ENCODE data around the gene INPP4B.

The INPP4B gene

GRCh38 chr4:142449771-142450373 is 396.2 kb downstream of the INPP4B start:
- DNase-seq, result no peak

- DNase-seq, result no peak
Observed at GRCh38 chr4:142447009-142447408, 399.1 kb downstream of the INPP4B start.

GRCh38 chr4:142443469-142443868 is 402.6 kb downstream of the INPP4B start:
- no peak for DNase-seq

- DNase-seq, result no peak
Observed at GRCh38 chr4:142440093-142440492, 406.0 kb downstream of the INPP4B start.

- DNase-seq, result no peak
Observed at GRCh38 chr4:142435599-142436235, 410.4 kb downstream of the INPP4B start.

DNA sequence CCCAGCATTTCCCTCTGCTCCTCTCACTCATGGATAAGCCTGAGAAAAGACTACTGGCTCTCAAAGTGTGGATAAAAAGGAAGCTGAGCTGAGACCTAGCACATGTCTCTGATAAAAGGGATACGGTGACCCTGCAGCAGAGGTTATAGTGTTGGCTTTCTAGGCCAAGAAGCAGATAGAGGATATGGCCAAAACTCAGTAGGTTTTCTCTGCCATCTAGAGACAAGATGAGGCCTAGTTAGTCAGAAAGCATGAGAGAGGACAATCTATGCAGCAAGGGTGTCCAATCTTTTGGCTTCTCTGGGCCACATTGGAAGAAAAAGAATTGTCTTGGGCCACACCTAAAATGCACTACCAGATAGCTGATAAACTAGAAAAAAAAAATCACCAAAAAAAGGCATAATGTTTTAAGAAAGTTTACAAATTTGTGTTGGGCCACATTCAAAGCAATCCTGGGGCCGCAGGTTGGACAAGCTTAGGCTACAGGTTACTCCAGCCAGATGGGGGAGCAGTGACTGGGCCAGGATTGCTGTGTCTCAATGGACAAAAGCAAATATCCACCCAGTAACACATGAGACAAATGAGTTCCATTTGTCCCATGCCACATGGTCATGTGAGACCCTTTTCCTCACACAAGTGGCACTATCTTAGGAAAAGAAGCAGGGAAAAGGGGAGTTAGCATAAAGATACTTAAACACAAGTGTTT is 411.4 kb downstream of the INPP4B start:
- no peak for DNase-seq

DNA sequence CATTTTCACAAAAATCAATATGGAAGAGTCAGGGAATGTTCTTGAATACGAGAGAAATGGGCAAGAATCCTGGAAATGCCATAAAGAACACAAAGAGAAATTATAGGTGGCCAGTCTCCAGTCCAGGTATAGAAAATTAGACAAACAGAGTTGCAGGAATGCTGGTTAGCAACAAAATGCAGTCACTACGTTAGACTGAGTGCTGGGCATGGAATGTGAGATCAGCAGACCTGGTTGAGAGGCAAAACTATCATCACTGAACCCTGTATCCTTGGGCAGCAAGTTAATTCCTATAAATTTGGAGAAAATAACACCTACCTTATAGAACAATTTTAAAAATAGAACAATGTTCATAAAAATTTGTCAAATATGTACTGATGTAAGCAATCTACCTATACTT is 417.4 kb downstream of the INPP4B start:
- DNase-seq, result no peak

DNA sequence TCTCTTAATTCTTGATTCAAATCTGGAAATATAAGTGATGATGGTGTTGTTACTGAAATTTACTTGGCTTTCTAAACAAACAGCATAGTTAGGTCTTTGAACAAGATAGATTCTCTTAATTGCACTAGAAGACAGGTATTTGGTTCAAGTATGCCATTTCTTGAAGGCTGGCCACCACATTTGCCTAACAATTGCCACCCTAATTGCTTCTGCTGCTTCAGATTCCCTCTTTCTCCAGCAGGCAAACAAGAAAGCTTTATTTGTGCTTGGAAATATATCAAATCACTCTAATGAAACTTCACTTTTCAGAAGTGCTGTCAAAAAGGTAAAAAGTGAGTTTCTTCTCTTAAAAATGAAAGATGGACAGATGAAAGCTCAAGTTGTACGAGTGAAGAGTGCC is 418.6 kb downstream of the INPP4B start:
- DNase-seq, result no peak

DNA sequence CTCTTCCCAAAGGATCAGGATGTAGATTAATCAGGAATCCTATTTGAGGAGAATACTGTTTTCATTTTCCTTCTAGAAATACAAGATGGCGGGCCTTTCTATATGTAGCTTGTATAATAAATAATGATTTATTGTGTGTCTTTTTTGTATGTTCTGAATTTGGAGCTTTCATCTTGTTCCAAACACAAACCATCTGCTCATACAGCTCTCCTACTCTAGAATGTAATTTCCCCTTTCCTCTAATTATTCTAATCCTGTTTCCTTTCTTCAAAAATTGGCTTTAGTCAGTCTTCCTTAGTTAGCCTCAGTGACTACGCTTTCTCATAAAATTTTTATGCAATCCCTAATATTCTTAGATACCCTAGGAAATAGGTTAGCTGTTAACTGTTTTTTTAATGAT is 422.2 kb downstream of the INPP4B start:
- DNase-seq, result no peak

- DNase-seq, result no peak
Observed at GRCh38 chr4:142420311-142421095, 425.6 kb downstream of the INPP4B start.

DNA sequence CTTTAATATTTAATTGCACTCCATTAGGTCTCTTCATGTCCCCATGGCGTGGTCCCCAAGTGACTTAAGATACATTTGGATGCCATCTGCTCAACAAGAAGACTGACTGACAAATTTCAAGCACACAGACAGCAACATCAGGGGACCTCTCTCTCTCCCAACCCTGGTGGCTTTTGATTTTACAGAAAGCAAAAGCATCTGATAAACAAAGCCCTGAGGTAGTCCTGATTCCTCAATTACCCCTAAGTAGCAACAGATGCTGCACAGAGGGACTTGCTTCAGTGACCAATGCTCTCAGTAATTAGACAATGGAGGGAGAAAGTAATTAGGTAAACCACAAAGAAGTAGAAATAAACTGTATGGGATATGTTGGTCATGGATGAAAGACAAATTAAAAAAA is 426.4 kb downstream of the INPP4B start:
- no peak for DNase-seq

DNA sequence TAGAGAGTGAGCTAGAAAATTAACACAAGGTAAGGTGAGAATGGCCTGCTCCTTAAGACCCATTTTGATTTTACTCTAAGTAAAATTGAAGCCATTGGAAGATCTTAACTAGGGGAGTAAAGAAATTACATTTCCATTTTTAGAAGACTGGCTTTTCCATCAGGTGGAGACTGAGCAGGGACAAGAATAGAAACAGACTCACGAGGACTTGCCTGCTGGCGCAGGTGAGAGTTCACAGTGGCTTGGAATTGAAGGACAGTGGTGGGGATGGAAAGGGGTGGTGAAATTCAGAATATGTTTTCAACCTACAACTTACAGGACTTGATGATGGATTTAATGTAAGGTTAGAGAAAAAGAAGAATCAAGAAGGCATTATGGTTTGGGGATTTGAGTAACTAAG is 427.4 kb downstream of the INPP4B start:
- DNase-seq, result no peak

DNA sequence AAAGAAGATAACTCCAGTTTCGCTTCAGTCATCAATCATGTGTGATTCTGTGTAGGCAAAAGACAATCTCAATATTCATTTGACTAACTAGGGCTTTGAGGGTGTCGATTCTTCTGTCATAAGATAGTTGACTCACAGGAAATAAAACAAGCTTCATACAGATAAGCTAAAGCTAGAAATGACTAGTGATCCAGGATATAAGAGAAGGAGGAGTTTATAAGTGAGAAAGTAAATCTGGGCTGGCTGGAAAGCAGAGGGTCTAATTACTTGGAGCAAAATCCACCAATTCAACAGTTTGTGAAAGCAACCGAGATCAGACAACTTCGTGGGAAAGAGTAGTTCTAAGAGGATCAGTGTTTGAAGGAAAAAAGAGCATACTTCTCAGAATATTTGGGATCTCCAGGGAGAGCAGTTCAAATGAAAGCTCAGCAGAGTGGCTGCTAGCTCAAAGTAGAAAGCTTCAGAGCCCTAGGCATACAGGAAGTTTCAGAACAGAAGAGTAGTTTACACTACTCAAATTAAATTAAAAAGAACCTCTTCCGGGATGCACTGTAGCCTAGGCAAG is 429.3 kb downstream of the INPP4B start:
- no peak for DNase-seq

- no peak for DNase-seq
Observed at GRCh38 chr4:142416121-142416520, 430.0 kb downstream of the INPP4B start.

- DNase-seq, result no peak
Observed at GRCh38 chr4:142414366-142414990, 431.6 kb downstream of the INPP4B start.

DNA sequence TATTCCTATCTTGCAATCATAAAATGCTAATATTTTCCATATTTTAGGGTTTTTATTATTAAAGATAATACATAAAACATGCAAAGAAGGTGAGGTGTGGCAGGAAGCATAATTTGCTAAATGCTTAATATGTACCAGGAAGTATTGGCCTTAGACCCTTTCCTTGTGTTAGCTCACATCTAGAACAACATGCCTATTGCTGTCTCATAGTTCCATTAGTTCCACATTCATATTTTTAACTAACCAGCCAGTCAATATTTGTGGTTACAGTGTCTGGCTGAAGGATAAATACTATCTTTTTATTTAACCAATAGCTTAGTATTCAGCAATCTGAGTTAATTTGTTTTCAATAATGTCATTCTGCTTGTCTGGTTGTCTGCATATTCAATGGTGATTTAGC is 432.6 kb downstream of the INPP4B start:
- no peak for DNase-seq

DNA sequence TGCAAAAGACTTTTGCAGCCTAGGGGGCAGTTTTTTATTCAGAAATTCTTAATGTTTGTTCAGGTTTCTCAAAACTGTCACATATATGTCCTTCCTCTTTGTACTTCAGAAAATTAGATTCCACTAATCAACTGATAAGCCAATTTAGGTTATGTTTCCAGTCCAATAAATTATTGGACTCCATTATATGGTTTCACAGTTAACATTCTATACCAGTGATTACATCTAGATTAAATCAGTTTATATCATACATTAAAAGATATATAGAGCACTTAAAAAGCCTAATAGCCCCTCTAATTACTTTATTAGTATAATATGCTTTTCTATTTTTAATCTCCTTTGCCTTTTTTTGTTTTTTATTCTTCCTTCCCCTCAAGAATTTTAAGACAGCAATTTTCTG is 434.1 kb downstream of the INPP4B start:
- no peak for DNase-seq

- no peak for DNase-seq
Observed at GRCh38 chr4:142408003-142408441, 438.1 kb downstream of the INPP4B start.

DNA sequence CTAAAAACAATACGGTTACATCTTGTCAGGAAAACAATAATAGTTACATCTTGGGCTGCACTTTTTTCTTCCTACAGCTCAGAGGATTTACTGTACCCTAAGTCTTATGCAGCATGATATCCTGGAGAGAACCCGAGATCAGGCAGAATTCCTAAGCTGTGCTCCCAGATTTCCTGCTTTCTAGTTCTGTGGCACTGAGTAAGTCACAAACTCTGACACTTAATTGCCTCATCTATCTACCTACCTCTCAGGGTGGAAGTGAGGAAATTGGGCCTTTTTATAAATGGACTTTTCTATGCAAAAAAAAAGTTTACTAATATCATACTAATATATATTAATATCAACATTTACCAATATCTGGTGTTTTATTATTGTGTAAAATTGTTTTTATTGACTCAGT is 438.5 kb downstream of the INPP4B start:
- no peak for DNase-seq

GRCh38 chr4:142406917-142407501 is 439.1 kb downstream of the INPP4B start:
- no peak for DNase-seq

DNA sequence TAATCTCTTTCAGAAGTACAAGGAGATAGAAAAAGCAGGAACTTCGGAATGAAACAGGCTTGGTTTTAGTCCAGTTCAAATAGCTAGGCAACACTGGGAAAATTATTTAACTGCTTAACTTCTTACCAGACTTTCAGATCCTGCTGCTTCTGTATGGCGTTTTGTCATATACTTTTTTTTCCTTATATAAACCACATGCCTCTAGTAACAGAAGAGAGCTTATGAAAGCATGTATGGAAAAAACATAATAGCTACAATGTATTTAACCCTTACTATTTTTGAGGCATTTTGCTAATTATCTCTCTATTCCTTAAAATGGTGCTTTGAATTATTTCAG is 439.6 kb downstream of the INPP4B start:
- no peak for DNase-seq

GRCh38 chr4:142405695-142406498 is 440.2 kb downstream of the INPP4B start:
- DNase-seq, result no peak
